NCI-H526 treated with DMSO at 0.1 percent for 48 hours (cell line): Measurements from ENCODE around the gene PURA.

Source experiments
- DNase-seq: peaks from one replicate; lab custom pipeline; 2025; lab: John Stamatoyannopoulos, UW

Gene PURA

DNA sequence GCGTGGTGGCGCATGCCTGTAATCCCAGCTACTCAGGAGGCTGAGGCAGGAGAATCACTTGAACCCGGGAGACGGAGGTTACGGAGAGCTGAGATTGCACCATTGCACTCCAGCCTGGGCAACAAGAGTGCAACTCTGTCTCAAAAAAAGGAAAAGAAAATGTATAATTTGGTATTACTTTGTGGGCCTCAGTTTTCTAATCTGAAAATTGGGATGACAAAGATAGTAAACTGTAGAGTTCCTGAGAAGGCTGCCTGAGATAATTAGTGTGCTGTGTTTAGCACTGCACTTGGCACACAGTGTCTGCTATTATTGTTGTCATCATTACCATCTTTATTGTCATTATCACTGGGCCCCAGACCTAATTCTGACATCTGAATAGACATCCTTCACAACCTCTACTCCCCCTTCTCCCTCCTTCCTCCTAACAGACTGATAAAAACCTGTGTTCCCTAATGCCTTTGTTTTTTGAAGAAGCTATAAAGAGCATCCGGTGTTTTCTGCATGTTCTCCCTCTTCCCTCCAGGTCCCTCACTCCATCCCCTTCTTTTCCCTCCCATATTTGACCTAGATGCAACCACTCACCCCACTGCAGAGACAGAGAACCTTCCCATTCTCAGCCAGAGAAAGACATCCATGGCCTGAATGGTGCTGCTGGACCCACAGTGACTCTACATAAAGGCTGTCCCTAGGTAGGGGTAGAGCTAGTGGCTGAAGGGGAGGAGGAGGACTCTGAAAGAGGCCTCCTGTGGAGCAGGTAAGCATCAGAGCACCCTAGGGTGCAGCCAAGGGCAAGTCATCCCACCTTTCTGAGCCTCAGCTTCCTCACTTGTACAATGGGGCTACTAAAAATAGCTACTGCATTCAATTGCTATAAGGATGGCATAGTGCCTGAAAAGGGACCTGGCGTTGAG lies 45.4 kb downstream of the PURA start:
- DNase-seq: no peak

DNA sequence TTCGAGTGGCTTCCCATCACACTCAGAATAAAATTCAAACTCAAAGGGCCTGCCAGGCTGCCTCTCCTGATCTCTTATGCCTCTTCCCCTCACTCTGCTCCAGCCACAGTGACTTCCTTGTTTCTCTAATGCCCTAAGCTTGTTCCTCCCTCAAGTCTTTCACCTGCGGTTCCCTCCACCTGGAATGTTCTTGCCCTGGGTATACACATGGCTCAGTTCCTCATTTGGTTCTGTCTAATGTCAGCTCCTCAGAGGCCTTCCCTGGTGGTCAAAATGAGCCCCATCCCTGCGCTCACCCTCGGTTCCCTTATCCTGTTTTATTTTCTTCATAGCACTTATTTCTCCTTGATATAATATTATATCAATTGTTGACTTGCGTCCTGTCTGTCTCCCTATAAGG lies 48.4 kb downstream of the PURA start:
- no peak for DNase-seq

GRCh38 chr5:140162781-140163180 lies 48.9 kb downstream of the PURA start:
- DNase-seq: no peak

GRCh38 chr5:140165101-140165922 lies 51.4 kb downstream of the PURA start:
- DNase-seq: peak; percentile 27

DNA sequence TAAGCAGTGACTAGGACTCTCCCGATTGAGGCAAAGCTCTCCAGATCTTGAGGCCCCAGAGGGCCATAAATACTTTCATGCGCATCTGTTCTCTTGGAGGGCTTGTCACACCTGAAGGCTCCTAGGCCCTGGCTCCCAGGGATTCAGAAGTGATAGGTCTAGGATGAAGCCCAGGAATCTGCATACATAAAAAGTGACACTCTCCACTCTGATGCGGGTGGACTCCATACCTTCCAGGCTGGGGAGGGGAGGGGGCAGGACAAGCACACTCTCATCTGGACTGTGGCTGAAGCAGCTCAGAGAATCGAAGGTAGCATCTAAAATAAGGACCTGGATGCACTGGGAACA lies 52.0 kb downstream of the PURA start:
- no peak for DNase-seq

DNA sequence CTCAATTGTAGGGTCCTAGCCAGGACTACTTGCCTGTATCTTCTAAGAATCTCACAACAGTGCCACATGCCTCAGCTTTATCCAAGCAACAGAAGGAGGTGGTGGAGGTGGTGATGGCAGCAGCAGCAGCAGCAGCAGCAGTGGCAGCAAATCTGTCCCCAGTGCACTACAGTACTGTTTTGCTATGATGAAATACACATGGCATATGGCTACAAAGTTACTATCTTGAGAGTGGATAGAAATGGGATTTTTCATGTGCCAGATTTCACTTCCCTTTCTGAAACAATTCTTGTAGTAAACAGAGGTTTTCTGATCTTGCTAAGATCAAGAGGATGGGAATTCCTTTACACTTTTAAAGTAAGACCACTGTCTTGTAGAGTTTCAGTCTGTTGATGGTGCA lies 53.0 kb downstream of the PURA start:
- DNase-seq: no peak

- DNase-seq: no peak
Observed at GRCh38 chr5:140168371-140168770, 54.5 kb downstream of the PURA start.

DNA sequence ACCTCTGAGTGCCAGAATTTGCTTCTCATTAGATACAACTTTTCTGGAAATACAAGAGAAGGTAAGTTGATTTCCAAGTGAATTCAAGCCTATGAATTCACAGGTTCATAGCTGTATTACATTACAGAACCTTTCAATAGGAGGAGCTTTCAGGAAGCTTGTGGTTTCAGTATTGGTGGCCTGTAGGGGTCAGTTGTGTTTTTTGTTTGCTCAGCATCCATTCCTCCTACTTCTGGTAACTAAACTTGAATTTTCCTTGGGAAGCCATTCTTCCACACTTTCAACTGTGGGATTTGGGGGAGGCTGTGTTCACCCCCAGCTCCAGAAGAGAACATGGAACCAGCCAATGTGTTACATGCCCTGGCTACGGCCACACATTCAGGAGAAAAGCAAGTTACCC lies 55.5 kb downstream of the PURA start:
- DNase-seq: no peak

GRCh38 chr5:140172483-140172882 lies 58.6 kb downstream of the PURA start:
- no peak for DNase-seq

- no peak for DNase-seq
Observed at GRCh38 chr5:140174014-140174413, 60.1 kb downstream of the PURA start.

- DNase-seq: peak; percentile 92
Observed at GRCh38 chr5:140174465-140175366, 60.8 kb downstream of the PURA start, which contains the start of gene CYSTM1. TSS of gene CYSTM1 (plus strand) at chr5:140175188. CDS start at chr5:140194466, 19,278 bp downstream.
